ENCODE results near the gene ADA.

Gene ADA

DNA sequence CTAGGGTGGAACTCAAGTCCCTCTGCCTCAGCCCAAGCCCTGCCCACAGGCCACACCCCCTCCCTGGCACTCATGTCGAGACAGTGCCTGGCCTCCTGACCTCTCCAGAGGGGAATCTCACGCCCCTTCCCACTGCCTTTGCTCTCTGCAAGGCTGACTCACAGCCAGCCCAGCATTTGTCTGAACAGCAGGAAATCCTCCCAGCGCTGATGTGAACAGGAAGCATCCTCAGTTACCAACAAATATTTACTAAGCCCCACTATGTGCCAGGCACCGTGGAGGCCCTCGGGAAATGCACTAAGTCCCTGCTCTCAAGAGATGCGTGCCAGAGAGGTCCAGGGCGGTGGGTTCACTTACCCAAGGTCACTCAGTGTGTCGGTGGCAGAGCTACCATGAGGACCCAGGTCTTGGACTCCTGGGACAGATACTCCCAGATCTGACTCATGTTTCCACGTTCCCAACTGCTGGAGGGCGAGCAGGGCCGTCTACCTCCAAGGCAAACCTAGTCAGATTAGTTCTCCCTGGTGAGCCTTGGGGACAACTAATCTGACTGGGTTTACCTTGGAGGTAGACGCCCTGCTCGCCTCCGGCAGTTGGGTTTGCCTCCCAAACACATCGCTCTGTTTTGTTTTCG lies 7.8 kb downstream of the ADA start:
- no peak overlapping the region for H3K4me3 ChIP-seq (ENCODE audit: low read depth, low read length)
- TF ChIP-seq, protein P1, sequence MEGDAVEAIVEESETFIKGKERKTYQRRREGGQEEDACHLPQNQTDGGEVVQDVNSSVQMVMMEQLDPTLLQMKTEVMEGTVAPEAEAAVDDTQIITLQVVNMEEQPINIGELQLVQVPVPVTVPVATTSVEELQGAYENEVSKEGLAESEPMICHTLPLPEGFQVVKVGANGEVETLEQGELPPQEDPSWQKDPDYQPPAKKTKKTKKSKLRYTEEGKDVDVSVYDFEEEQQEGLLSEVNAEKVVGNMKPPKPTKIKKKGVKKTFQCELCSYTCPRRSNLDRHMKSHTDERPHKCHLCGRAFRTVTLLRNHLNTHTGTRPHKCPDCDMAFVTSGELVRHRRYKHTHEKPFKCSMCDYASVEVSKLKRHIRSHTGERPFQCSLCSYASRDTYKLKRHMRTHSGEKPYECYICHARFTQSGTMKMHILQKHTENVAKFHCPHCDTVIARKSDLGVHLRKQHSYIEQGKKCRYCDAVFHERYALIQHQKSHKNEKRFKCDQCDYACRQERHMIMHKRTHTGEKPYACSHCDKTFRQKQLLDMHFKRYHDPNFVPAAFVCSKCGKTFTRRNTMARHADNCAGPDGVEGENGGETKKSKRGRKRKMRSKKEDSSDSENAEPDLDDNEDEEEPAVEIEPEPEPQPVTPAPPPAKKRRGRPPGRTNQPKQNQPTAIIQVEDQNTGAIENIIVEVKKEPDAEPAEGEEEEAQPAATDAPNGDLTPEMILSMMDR (IDR thresholded peaks at IDR 0.05; ENCODE audit: low read depth, low read length) = no peak

DNA sequence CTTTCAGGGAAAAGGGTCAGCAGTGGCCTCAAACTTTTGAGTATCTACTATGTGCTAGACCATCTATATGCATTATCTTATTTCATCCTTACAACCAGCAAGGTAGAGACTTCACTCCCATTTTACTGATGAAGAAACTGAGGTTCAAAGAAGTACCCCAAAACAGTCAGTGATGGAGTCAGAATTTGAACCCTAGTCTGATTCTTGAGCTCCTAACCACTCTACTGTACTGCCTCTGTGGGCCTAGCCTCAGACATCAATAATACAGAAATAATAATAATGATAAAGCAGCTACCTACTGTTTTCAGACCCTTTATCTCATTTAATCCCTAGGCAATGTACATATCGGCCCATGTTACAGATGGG lies 8.4 kb downstream of the ADA start:
- no peak overlapping the region for H3K4me3 ChIP-seq (ENCODE audit: low read depth, low read length)
- TF ChIP-seq, protein P1 (IDR thresholded peaks at IDR 0.05; ENCODE audit: low read depth, low read length) = no peak

DNA sequence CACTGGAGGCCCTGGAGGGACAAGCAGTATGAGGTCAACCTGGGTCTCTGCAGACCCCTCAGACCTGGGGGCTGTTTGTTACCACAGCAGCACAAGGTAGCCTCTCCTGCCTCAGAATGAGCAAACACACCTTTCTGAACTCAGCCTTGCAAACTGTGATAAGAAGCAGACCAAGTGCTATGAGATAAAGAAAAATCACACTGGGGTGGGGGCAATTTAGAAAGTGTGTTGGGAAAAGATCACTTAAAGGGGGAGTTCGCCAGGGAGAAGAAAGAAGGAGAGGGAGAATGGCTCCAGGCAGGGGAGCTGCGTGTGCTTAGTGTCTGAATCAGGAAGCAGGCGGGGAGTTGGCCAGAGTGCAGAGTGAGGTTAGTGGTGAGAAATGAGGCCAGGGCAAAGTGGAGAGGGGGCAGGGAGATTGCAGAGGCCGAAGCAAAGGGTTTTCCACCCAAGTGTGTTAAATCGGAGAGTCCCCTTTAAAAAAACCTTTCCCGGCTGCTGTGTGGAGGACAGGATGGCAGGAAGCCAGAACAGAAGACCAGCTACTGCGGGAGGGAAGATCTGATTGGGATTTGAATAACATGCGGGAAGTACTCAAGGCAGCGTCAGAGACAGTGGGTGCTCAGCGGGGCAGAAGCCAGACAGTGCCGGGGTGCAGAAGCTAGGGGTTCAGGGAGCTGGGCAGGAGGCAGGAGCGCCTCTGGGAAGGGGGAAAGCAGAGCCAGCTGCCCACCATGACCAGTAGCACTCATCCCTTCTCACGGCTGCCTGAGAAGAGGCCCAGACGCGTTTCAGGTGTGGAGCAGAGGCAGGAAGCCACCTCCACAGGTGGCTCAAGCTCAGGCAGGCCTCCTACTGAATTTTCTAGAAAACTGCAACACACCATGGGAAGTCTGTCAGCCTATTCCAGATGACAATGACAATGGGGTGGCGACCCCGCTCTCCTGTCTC lies 9.0 kb downstream of the ADA start:
- no peak overlapping the region for H3K4me3 ChIP-seq (ENCODE audit: low read depth, low read length)
- TF ChIP-seq, protein P1 (IDR thresholded peaks at IDR 0.05; ENCODE audit: low read depth, low read length) = no peak

DNA sequence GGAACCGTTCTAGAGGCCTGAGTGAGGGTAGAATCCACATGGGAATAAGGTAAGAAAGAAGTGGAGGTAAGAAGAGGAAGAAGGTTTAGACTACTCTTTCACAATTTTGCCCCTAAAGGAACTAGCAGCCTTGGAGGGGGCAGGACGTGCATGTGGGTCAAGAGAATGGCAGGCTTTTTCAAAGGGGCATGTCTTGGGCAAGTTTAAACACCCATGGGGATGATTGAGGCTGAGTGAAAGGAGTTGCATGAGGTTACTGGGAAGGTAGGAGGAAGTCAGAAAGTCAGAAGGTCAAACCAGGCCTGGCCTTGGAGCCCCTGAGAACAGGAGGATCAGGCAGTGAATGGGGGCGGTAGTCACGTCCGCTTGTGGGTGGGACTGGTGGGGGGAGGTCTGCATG lies 10.2 kb downstream of the ADA start:
- TF ChIP-seq, protein P1 (IDR thresholded peaks at IDR 0.05; ENCODE audit: low read depth, low read length) = no peak
- H3K4me3 ChIP-seq (ENCODE audit: low read depth, low read length) = no peak overlapping the region

DNA sequence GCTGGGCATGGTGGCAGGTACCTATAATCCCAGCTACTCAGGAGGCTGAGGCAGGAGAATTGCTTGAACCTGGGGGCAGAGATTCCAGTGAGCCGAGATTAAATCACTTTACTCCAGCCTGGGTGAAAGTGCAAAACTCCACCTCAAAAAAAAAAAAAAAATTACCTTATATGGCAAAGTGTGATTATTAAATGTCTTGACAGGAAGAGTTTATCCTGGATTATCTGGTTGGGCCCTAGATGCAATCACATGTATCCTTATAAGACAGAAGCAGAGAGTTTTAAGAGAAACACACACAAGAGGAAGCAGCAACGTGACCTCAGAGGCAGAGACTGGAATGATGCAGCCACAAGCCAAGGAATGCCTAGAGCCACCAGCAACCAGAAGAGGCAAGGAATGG lies 11.0 kb downstream of the ADA start:
- H3K4me3 ChIP-seq (ENCODE audit: low read depth, low read length) = no peak overlapping the region
- TF ChIP-seq, protein P1 (IDR thresholded peaks at IDR 0.05; ENCODE audit: low read depth, low read length) = no peak

DNA sequence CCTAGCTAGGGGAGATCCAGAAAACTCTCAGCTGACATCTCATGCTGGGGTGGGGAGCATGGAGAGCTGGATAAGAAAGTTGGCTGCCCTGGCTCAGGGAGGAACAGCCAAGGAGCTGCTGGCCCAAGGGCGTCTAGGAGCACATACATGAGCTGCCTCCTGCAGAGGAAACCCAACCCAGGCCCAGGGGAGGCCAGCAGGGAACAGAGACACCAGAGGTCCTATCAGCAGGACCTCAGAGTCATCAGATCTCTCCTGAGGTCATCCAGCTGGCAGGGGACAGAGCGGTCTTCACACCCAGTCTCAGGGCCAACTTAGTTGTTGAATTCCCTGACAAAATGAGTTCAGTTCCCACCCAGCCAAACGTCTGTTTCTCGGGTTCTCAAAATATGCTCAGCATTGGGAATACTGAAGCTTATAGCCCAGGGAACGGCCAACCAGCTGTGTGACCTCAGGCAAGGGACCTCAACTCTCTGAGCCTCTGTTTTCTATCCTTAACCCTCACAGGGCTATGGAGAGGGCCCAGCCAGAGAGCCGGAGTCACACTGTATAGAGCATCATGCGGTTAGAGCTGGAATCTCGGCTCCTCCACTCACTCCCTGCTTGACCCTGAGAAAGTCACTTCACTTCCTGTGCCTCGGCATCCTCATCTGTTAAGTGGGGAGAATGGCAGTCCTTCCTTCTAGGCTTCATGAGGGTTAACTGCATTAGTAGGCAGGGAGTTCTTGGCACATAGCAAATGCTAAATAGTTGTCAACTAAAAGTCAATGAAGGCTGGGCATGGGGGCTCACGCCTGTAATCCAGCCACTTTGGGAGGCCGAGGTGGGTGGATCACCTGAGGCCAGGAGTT lies 13.8 kb downstream of the ADA start:
- H3K4me3 ChIP-seq (ENCODE audit: low read depth, low read length) = no peak overlapping the region
- TF ChIP-seq, protein P1 (IDR thresholded peaks at IDR 0.05; ENCODE audit: low read depth, low read length) = no peak
